Caki2 (cell line): Measurements from ENCODE around the gene TTC28. TPM values are rescaled to one million over a fixed set of nuclear protein-coding genes. Genes with fewer than 3 reads are reported as not detected.
"Not testable (repeated sequence)": the region's sequence is repeated elsewhere in the genome, so short reads cannot be mapped to it uniquely, and the experiment has no call there.

Experiments used
- DNase-seq: peaks from one replicate; pipeline ENCODE4 v3.0.0-alpha.2; 2015; ENCODE audit warnings: low read depth
- in situ Hi-C: cut with HindIII; loops from 2 replicates; pipeline ENCODE4 v1.10.0; 2016; ENCODE audit warnings: low sequenced_read_pairs, low pct_unique_long_range_greater_than_20kb, mixed read lengths
- total RNA-seq: library from RNA; depleted of rRNA; stranded (reverse); fragments of >200 nt; shearing (Covaris generic); gene quantifications from 2 replicates; pipeline ENCODE4 v1.2.3, GENCODE V29; 2014; ENCODE audit warnings: low replicate concordance

Gene TTC28
- total RNA-seq, 1 experiment from 2014 or later = 9.8 TPM

- in situ Hi-C loops = no loop called here
Observed at GRCh38 chr22:28576162-28576561, 103.5 kb downstream of the TTC28 start.

GRCh38 chr22:28574159-28574788 is 105.4 kb downstream of the TTC28 start:
- in situ Hi-C loops = no loop called here

More at GRCh38 chr22:28576162-28576561, 103.5 kb downstream of the TTC28 start:
- no peak for DNase-seq

GRCh38 chr22:28570696-28571373 is 108.8 kb downstream of the TTC28 start:
- in situ Hi-C loops = no loop called here
- no peak for DNase-seq

More at GRCh38 chr22:28574159-28574788, 105.4 kb downstream of the TTC28 start:
- DNase-seq = no peak

GRCh38 chr22:28568974-28569373 is 110.7 kb downstream of the TTC28 start:
- DNase-seq, in situ Hi-C loops: not testable (repeated sequence)

GRCh38 chr22:28568099-28568498 is 111.5 kb downstream of the TTC28 start:
- DNase-seq = no peak
- in situ Hi-C loops = no loop called here

- in situ Hi-C loops, DNase-seq: not testable (repeated sequence)
Observed at GRCh38 chr22:28566920-28567499, 112.6 kb downstream of the TTC28 start.

- DNase-seq = no peak
Observed at GRCh38 chr22:28563636-28564035, 116.0 kb downstream of the TTC28 start.

GRCh38 chr22:28562324-28562723 is 117.3 kb downstream of the TTC28 start:
- in situ Hi-C loops = no loop called here
- DNase-seq = no peak

More at GRCh38 chr22:28563636-28564035, 116.0 kb downstream of the TTC28 start:
- in situ Hi-C loops = no loop called here

- DNase-seq, in situ Hi-C loops: not testable (repeated sequence)
Observed at GRCh38 chr22:28560743-28561101, 118.9 kb downstream of the TTC28 start.

- DNase-seq = peak; percentile 13
- in situ Hi-C loops = no loop called here
Observed at GRCh38 chr22:28560046-28560742, 119.4 kb downstream of the TTC28 start.

- no peak for DNase-seq
- in situ Hi-C loops = no loop called here
Observed at GRCh38 chr22:28557184-28557583, 122.5 kb downstream of the TTC28 start.

- DNase-seq, in situ Hi-C loops: not testable (repeated sequence)
Observed at GRCh38 chr22:28553108-28553866, 126.4 kb downstream of the TTC28 start.

- DNase-seq = no peak
- in situ Hi-C loops = no loop called here
Observed at GRCh38 chr22:28548406-28548805, 131.2 kb downstream of the TTC28 start.

- DNase-seq = no peak
- in situ Hi-C loops = no loop called here
Observed at GRCh38 chr22:28547132-28547842, 132.4 kb downstream of the TTC28 start.

- in situ Hi-C loops = no loop called here
- no peak for DNase-seq
Observed at GRCh38 chr22:28544431-28544868, 135.2 kb downstream of the TTC28 start.

GRCh38 chr22:28542980-28543621 is 136.5 kb downstream of the TTC28 start:
- DNase-seq = no peak
- in situ Hi-C loops = no loop called here

GRCh38 chr22:28541137-28541536 is 138.5 kb downstream of the TTC28 start:
- DNase-seq = no peak
- in situ Hi-C loops = no loop called here
